ENCODE measurements around the gene ALX4. TPM values are rescaled to one million over a fixed set of nuclear protein-coding genes. Genes with fewer than 3 reads are reported as not detected.

The ALX4 gene
- total RNA-seq, 2 experiments from 2014 or later, result not detected

- ChIA-PET POLR2A (no interaction called here), CTCF (no interaction called here)
- Mint-ChIP-seq H3K9me3 (no peaks in the 10 kb centered on the region), H3K4me1 (ENCODE audit: low read depth) (no peaks in the 10 kb centered on the region), H3K4me3 (no peak overlapping the region), H3K36me3 (ENCODE audit: low read depth) (no peaks in the 10 kb centered on the region), H3K27ac (no peak overlapping the region), H3K27me3 (no peaks in the 10 kb centered on the region)
- ATAC-seq (no peak), DNase-seq (no peak)
- TF ChIP-seq, protein P1, sequence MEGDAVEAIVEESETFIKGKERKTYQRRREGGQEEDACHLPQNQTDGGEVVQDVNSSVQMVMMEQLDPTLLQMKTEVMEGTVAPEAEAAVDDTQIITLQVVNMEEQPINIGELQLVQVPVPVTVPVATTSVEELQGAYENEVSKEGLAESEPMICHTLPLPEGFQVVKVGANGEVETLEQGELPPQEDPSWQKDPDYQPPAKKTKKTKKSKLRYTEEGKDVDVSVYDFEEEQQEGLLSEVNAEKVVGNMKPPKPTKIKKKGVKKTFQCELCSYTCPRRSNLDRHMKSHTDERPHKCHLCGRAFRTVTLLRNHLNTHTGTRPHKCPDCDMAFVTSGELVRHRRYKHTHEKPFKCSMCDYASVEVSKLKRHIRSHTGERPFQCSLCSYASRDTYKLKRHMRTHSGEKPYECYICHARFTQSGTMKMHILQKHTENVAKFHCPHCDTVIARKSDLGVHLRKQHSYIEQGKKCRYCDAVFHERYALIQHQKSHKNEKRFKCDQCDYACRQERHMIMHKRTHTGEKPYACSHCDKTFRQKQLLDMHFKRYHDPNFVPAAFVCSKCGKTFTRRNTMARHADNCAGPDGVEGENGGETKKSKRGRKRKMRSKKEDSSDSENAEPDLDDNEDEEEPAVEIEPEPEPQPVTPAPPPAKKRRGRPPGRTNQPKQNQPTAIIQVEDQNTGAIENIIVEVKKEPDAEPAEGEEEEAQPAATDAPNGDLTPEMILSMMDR (IDR thresholded peaks at IDR 0.05), result no peak
- intact Hi-C loops (cut with micrococcal nuclease), result no loop called here
These were observed 28.8 kb downstream of the ALX4 start for GRCh38 chr11:44281151-44281550.

- intact Hi-C loops (cut with micrococcal nuclease), result no loop called here
- DNase-seq, result no peak
- no peaks in the 10 kb centered on the region for H3K27me3 Mint-ChIP-seq
- H3K27ac Mint-ChIP-seq, result no peak overlapping the region
- ChIA-PET CTCF (no interaction called here), POLR2A (no interaction called here)
- H3K9me3 Mint-ChIP-seq, result no peaks in the 10 kb centered on the region
- TF ChIP-seq, protein P1 (IDR thresholded peaks at IDR 0.05), result no peak
- no peaks in the 10 kb centered on the region for H3K36me3 Mint-ChIP-seq (ENCODE audit: low read depth)
- ATAC-seq, result no peak
- H3K4me1 Mint-ChIP-seq (ENCODE audit: low read depth), result no peaks in the 10 kb centered on the region
- H3K4me3 Mint-ChIP-seq, result no peak overlapping the region
These were observed 29.7 kb downstream of the ALX4 start for GRCh38 chr11:44280257-44280656.

GRCh38 chr11:44279483-44279882 is 30.5 kb downstream of the ALX4 start:
- TF ChIP-seq, protein P1 (IDR thresholded peaks at IDR 0.05), result no peak
- DNase-seq (no peak), ATAC-seq (no peak)
- ChIA-PET POLR2A (interaction anchor here (0.7 to 1.2 kb wide), 2 partner anchors 41 to 50 kb away, joined by 3 read pairs; no protein-coding TSS in a partner anchor), CTCF (no interaction called here)
- intact Hi-C loops (cut with micrococcal nuclease), result no loop called here
- H3K4me3 Mint-ChIP-seq, result no peak overlapping the region
- no peak overlapping the region for H3K27ac Mint-ChIP-seq
- no peaks in the 10 kb centered on the region for H3K27me3 Mint-ChIP-seq
- no peaks in the 10 kb centered on the region for H3K9me3 Mint-ChIP-seq
- no peaks in the 10 kb centered on the region for H3K36me3 Mint-ChIP-seq (ENCODE audit: low read depth)
- H3K4me1 Mint-ChIP-seq (ENCODE audit: low read depth), result no peaks in the 10 kb centered on the region

DNA sequence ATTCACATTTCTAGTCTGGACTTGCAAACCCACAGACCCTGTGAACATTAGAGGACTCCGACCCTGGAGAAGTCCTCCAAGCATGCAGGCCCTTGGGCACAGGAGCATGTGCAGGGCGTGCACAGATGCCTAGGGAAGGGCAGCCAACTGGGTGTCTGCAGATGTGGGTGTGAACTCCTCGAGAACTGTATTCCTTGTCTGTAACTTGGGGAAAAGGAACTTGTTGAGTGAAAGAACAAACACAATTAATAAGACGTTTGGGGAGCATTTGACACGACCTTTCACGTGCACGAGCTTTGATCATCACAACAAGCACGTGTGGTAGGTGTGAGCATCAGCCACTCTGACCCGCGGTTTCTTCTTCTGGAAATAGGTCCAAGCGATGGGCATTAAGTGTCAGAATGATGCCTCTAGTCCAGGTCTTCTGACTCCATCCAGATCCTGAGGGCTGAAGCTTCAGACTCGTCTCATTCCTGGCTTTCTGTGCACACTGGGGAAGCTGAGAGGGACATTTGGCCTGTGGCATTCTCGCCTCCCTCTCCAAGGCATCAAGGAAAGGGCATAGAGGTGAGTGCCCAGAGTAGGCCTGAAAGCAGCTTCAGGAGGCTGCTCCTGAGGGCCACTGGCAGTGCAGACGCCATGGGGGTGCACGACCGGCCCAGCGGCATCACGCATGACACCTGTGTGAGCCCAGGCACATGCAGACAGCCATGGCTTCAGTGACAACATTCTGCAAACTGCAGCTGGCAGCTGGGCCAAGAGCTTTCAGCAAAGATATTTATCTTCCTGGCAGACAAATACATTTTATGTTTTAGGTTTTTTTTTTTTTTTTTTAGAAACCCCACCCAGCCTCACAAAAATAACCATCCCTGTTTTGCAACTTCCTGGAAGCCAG is 32.5 kb downstream of the ALX4 start:
- intact Hi-C loops (cut with micrococcal nuclease), result no loop called here
- ATAC-seq, result no peak

More for the DNA sequence above, 32.5 kb downstream of the ALX4 start:
- CTCF ChIA-PET, result interaction anchor here (0.9 to 1.5 kb wide), 2 partner anchors 8 to 11 kb away, joined by 3 read pairs; no protein-coding TSS in a partner anchor
- H3K9me3 Mint-ChIP-seq, result no peaks in the 10 kb centered on the region
- TF ChIP-seq, protein P1 (IDR thresholded peaks at IDR 0.05), result no peak
- no peak overlapping the region for H3K4me3 Mint-ChIP-seq
- DNase-seq, result no peak
- no peak overlapping the region for H3K27ac Mint-ChIP-seq
- H3K27me3 Mint-ChIP-seq, result no peaks in the 10 kb centered on the region
- POLR2A ChIA-PET, result interaction anchor here (0.6 kb wide), 1 partner anchor 319 kb away, joined by 3 read pairs; no protein-coding TSS in a partner anchor
- no peaks in the 10 kb centered on the region for H3K36me3 Mint-ChIP-seq (ENCODE audit: low read depth)
- H3K4me1 Mint-ChIP-seq (ENCODE audit: low read depth), result no peaks in the 10 kb centered on the region
